Stomach (tissue), 4 donors: ENCODE results near the gene CLNS1A.

Experiments
- EP300 ChIP-seq: sonication (generic); formaldehyde crosslinking; IDR thresholded peaks from one replicate; pipeline ENCODE4 v1.6.1; 2017; ENCODE audit warnings: antibody characterized with exemption
- POLR2AphosphoS5 ChIP-seq, 3 donors: sonication (generic); formaldehyde crosslinking; IDR thresholded peaks; one replicate each; pipeline ENCODE4 v1.6.1; 2016; ENCODE audit warnings: antibody characterized with exemption in 3 of 3

GRCh38 chr11:77650123-77650522, 12.5 kb upstream of the CLNS1A start:
- TF ChIP-seq EP300, result no peak
- no peak for TF ChIP-seq POLR2AphosphoS5 (IDR thresholded peaks at IDR 0.05)
